NT2/D1 (cell line): Measurements from ENCODE around the gene CDNF.

Experiments
- DNase-seq: peaks from one replicate; pipeline ENCODE4 v3.0.0-alpha.2; 2011; ENCODE audit warnings: low read depth, low spot score
- H3K27me3 ChIP-seq: 2 replicates; pipeline ENCODE4 v1.6.0; 2011; ENCODE audit warnings: mild to moderate bottlenecking; ENCODE audit not compliant: insufficient read length, insufficient read depth
- H3K36me3 ChIP-seq: 2 replicates; pipeline ENCODE4 v1.6.1; 2011; ENCODE audit warnings: mild to moderate bottlenecking, low read length, mixed read lengths; ENCODE audit not compliant: insufficient read depth, insufficient read length
- H3K4me1 ChIP-seq: 2 replicates; pipeline ENCODE4 v1.5.1; 2011; ENCODE audit not compliant: insufficient read depth, insufficient read length
- H3K4me3 ChIP-seq: 2 replicates; pipeline ENCODE4 v1.5.1; 2011; ENCODE audit warnings: low read depth; ENCODE audit not compliant: insufficient read length
- H3K9ac ChIP-seq: 2 replicates; pipeline ENCODE4 v1.6.0; 2011; ENCODE audit warnings: low read depth; ENCODE audit not compliant: insufficient read length
- H3K9me3 ChIP-seq: 2 replicates; pipeline ENCODE4 v1.5.1; 2011; ENCODE audit warnings: mild to moderate bottlenecking, low read length; ENCODE audit not compliant: insufficient read depth
- SUZ12 ChIP-seq: IDR thresholded peaks from 2 replicates; pipeline ENCODE4 v1.6.1; 2011; ENCODE audit not compliant: insufficient read length, insufficient read depth; ENCODE audit errors: extremely low read depth
- YY1 ChIP-seq: IDR thresholded peaks from 2 replicates; pipeline ENCODE4 v1.6.1; 2011; ENCODE audit not compliant: insufficient read length, insufficient read depth
- ZNF274 ChIP-seq: IDR thresholded peaks from 2 replicates; pipeline ENCODE4 v1.6.1; 2011; ENCODE audit warnings: mild to moderate bottlenecking, low read depth, low read length

CDNF gene

DNA sequence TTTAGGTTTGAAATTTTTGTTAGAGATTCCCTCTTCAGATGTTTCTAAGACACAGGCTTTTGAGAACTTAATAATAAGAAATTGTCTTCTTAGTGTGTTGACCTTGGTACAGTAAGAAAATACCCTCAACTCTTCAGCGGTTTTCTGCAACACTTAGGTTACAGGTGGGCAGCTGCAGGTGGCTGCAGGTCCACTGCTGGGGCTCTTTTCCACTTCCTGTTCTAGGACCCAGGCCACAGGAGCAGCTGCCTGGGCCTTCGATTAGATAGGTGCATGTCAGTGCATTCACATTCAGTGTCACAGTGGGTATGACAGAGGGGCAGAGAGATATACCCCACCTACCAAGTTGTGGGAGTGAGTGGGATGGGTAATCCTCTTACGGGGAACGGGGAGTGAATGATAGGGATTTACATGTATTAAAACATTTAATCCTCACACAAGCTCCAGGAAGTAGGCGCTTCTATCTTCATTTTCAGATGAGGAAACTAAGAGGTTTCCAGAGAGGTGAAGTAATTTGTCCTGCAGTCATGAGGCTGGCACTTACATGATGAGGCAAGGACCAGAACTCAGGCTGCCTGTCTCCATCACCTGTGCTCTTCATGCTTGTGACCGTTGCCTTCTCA lies 20.6 kb upstream of the CDNF start:
- Histone ChIP-seq H3K36me3 (peaks cover 42% of the 10 kb centered on the region), H3K9me3 (no peaks in the 10 kb centered on the region), H3K9ac (no peak overlapping the region), H3K4me1 (no peaks in the 10 kb centered on the region), H3K4me3 (no peak overlapping the region), H3K27me3 (no peaks in the 10 kb centered on the region)
- DNase-seq: no peak
- TF ChIP-seq SUZ12 (no peak), ZNF274 (no peak), YY1 (no peak)

GRCh38 chr10:14855453-14855852 lies 17.6 kb upstream of the CDNF start:
- Histone ChIP-seq H3K9me3 (no peaks in the 10 kb centered on the region), H3K4me1 (no peaks in the 10 kb centered on the region), H3K9ac (no peak overlapping the region), H3K4me3 (no peak overlapping the region), H3K27me3 (no peaks in the 10 kb centered on the region), H3K36me3 (peaks cover 48% of the 10 kb centered on the region)
- TF ChIP-seq YY1: no peak
- no peak for DNase-seq

- Histone ChIP-seq H3K4me1 (no peaks in the 10 kb centered on the region), H3K4me3 (no peak overlapping the region), H3K9ac (no peak overlapping the region), H3K9me3 (no peaks in the 10 kb centered on the region), H3K27me3 (no peaks in the 10 kb centered on the region), H3K36me3 (peaks cover 52% of the 10 kb centered on the region)
- no peak for DNase-seq
- no peak for TF ChIP-seq ZNF274
- TF ChIP-seq YY1: no peak
- TF ChIP-seq SUZ12: no peak
Measured at GRCh38 chr10:14852236-14852635, 14.4 kb upstream of the CDNF start.

DNA sequence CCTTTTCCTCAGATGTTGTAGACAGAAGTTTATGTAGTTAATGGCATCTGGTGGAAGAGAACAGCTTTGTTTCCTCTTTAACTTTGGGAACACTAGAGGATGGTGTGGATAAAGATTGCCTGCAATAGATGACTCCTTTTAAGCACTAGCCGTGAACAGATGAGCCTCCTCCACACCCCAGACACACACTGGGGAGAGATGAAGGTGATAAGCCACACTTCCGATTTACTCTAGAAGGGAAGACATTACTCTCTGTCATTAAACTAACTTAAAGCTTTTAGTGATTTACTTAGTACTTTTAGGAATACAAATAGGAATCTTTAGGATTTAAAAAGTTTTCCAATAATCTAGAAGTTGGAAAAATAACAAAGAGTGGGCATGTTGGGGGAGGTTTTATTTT lies 7.1 kb upstream of the CDNF start:
- TF ChIP-seq ZNF274 (no peak), YY1 (no peak), SUZ12 (no peak)
- Histone ChIP-seq H3K9ac (no peak overlapping the region), H3K4me1 (no peaks in the 10 kb centered on the region), H3K9me3 (no peaks in the 10 kb centered on the region), H3K27me3 (no peaks in the 10 kb centered on the region), H3K4me3 (no peak overlapping the region), H3K36me3 (peaks cover 77% of the 10 kb centered on the region)
- DNase-seq: no peak

DNA sequence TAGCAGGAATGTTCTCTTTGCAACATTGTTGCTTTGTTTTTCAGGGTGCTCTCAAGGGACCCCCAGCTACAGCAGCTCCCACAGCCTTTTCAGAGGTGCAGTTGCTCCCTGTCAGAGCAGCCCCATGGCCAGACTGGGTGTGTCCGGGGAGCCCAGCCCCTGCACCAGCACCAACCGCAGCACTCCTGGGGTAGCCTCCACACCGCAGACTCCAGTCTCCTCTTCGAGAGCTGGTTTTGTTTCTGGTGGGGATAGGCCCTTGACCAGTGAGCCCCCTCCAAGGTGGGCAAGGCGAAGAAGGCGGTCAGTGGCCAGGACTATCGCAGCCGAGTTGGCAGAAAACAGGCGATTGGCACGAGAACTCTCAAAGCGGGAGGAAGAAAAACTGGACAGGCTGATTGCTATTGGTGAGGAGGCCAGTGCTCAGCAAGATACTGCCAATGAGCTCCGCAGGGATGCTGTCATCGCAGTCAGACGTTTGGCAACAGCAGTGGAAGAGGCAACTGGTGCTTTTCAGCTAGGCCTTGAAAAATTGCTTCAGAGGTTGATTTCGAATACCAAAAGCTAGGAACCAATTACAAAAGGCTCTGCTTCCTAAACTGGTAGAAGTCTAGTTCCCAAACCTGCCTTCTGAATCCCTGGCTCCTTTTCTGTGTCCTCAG lies 5.6 kb upstream of the CDNF start:
- Histone ChIP-seq H3K9ac (no peak overlapping the region), H3K4me1 (no peaks in the 10 kb centered on the region), H3K9me3 (no peaks in the 10 kb centered on the region), H3K27me3 (no peaks in the 10 kb centered on the region), H3K36me3 (peaks cover 71% of the 10 kb centered on the region), H3K4me3 (no peak overlapping the region)
- TF ChIP-seq YY1 (no peak), SUZ12 (no peak), ZNF274 (no peak)
- DNase-seq: no peak

- H3K36me3 ChIP-seq: peaks cover 56% of the 10 kb centered on the region
Measured at GRCh38 chr10:14840178-14840577, 2.3 kb upstream of the CDNF start.

GRCh38 chr10:14839305-14839695 lies 1.5 kb upstream of the CDNF start:
- H3K9me3 ChIP-seq: no peaks in the 10 kb centered on the region
- no peaks in the 10 kb centered on the region for H3K4me1 ChIP-seq
- H3K9ac ChIP-seq: peak overlapping the region; percentile 98
- TF ChIP-seq SUZ12 (no peak), YY1 (no peak), ZNF274 (no peak)
- H3K36me3 ChIP-seq: peaks cover 48% of the 10 kb centered on the region
- H3K4me3 ChIP-seq: peak overlapping the region; percentile 98
- H3K27me3 ChIP-seq: no peaks in the 10 kb centered on the region
- DNase-seq: no peak

More at GRCh38 chr10:14840178-14840577, 2.3 kb upstream of the CDNF start:
- TF ChIP-seq ZNF274 (no peak), YY1 (no peak), SUZ12 (no peak)
- Histone ChIP-seq H3K4me3 (no peak overlapping the region), H3K27me3 (no peaks in the 10 kb centered on the region), H3K9ac (no peak overlapping the region), H3K9me3 (no peaks in the 10 kb centered on the region), H3K4me1 (no peaks in the 10 kb centered on the region)
- no peak for DNase-seq

DNA sequence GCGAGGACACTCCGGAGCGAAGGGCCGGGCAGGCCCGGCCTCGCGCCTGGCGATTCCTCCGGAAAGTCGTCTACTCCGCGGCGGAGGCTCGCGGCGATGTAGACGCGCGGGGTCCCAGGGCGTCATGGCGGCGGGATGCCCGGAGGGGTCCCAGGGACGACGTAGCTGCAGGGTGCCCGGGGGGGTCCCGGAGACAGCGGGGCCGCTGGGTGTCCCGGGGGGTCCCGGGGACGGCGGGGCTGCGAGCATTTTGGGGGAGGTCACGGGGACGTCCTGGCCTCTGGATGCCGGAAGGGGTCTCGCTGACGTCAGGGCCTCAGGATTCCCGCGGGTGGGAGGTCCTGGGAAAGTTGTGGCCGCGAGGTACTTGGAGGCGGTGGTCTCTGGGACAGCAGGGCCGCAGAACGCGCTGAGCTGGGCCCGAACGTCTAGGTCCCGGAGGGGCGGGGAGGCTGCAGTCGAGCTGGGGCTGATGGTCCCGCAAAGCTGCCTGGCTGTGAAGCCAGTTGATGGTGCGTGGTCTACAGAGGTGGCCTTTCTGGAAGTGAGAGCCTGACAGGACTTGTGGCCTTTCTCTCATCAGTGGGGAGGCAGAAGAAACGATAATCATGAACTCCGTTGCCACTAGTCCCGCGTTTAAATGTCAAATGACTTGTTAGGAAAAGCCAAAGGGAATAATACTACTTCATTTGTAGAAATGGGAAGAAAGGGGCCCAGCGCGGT lies 906 bp upstream of the CDNF start:
- no peaks in the 10 kb centered on the region for H3K9me3 ChIP-seq
- no peak for TF ChIP-seq SUZ12
- no peak for DNase-seq
- H3K27me3 ChIP-seq: no peaks in the 10 kb centered on the region
- H3K36me3 ChIP-seq: peaks cover 42% of the 10 kb centered on the region
- H3K9ac ChIP-seq: peak overlapping the region; percentile 98
- peak overlapping the region; percentile 98 for H3K4me3 ChIP-seq
- H3K4me1 ChIP-seq: no peaks in the 10 kb centered on the region
